Rectal smooth muscle tissue (tissue), 1 donor: Measurements from ENCODE around the gene NF1.
"Not testable (repeated sequence)": the region's sequence is repeated elsewhere in the genome, so short reads cannot be mapped to it uniquely, and the experiment has no call there.

Experiments used
- H3K27ac ChIP-seq: one replicate; pipeline ENCODE4 v1.7.0; 2013; ENCODE audit warnings: low read depth, low read length, inconsistent platforms
- H3K27me3 ChIP-seq: one replicate; pipeline ENCODE4 v1.7.0; 2013; ENCODE audit warnings: low read length; ENCODE audit not compliant: control insufficient read depth, insufficient read depth
- H3K36me3 ChIP-seq: one replicate; pipeline ENCODE4 v1.7.0; 2013; ENCODE audit warnings: low read length; ENCODE audit not compliant: control insufficient read depth, insufficient read depth
- H3K4me1 ChIP-seq: one replicate; pipeline ENCODE4 v1.7.0; 2013; ENCODE audit warnings: low read length; ENCODE audit not compliant: control insufficient read depth, insufficient read depth
- H3K4me3 ChIP-seq: one replicate; pipeline ENCODE4 v1.7.0; 2013; ENCODE audit warnings: low read length
- H3K9ac ChIP-seq: one replicate; pipeline ENCODE4 v1.7.0; 2013; ENCODE audit warnings: low read length

The NF1 gene

DNA sequence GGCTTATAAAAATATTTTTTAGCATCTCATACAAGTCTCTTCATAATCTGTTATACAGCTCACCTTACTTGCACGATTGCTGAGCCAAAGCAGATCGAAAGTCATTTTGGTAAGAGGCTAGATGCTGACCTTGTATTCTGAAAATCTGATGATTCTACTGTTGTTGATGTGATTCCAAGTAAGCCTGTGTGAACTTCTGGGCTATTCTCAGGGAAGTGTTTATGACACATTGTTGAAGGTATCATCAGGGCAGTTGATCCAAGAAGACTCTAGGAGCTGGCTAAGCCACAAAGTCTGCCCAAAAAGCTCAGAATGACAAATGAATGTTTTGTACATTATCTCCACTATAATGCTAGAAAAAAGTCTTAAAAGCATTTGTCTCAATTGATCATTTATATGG is 186.3 kb downstream of the NF1 start:
- Histone ChIP-seq H3K27me3 (no peaks in the 10 kb centered on the region), H3K4me1 (no peaks in the 10 kb centered on the region), H3K36me3 (peaks cover 2% of the 10 kb centered on the region)

DNA sequence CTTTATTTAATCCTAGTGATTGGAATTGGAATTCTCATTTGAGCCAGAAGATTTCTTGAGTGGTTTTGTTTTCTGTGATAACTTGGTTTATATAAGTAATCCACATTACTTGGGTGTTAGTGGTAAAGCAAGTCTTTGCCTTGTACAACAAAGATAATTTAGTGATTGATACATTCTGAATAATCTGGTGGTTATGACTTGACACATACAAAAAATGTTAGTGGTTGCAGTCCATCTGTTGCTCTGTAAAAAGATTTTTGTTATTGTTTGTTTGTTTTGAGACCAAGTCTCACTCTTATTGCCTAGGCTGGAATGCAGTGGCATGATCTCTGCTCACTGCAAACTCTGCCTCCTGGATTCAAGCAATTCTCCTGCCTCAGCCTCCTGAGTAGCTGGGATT is 189.1 kb downstream of the NF1 start:
- Histone ChIP-seq H3K4me1 (no peaks in the 10 kb centered on the region), H3K9ac (no peak overlapping the region), H3K36me3 (no peaks in the 10 kb centered on the region), H3K27ac (no peak overlapping the region), H3K27me3 (no peaks in the 10 kb centered on the region), H3K4me3 (no peak overlapping the region)

More for the DNA sequence above, 186.3 kb downstream of the NF1 start:
- Histone ChIP-seq H3K27ac (no peak overlapping the region), H3K9ac (no peak overlapping the region), H3K4me3 (no peak overlapping the region)

DNA sequence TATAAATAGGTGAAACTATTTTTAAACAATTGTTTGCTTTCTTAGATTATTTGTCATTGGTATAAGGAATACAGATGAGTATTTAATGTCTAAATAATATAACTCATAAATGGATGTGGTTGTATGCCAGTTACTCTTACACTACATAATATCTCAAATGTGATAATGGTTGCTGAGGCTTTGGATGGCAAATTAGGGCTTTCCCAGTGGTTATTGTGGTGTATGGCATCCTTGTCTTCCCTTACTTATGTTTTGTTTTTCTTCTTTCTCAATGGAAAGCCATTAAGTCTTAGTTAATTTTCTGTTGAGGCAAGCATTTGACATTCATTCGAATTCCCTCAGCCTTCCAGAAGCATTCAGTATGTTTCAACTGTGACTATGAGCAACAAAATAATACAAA is 191.8 kb downstream of the NF1 start:
- no peaks in the 10 kb centered on the region for H3K4me1 ChIP-seq
- no peaks in the 10 kb centered on the region for H3K36me3 ChIP-seq
- H3K27me3 ChIP-seq = no peaks in the 10 kb centered on the region
- H3K4me3 ChIP-seq = no peak overlapping the region
- H3K27ac ChIP-seq = no peak overlapping the region
- H3K9ac ChIP-seq = no peak overlapping the region

DNA sequence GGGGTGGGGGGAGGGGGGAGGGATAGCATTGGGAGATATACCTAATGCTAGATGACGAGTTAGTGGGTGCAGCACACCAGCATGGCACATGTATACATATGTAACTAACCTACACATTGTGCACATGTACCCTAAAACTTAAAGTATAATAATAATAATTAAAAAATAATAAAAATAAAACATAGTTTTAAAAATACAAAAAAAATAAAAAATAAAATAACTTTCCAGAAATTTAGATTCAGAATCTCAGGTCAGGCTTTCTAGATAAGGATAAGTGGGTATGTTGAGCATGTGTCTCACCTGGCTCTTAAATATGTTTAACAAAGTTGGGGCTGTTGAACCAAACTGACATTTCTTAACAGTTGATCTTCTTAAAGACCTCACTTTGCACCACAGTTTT is 193.2 kb downstream of the NF1 start:
- H3K9ac ChIP-seq, H3K36me3 ChIP-seq, H3K4me3 ChIP-seq, H3K27ac ChIP-seq, H3K27me3 ChIP-seq, H3K4me1 ChIP-seq: not testable (repeated sequence)

DNA sequence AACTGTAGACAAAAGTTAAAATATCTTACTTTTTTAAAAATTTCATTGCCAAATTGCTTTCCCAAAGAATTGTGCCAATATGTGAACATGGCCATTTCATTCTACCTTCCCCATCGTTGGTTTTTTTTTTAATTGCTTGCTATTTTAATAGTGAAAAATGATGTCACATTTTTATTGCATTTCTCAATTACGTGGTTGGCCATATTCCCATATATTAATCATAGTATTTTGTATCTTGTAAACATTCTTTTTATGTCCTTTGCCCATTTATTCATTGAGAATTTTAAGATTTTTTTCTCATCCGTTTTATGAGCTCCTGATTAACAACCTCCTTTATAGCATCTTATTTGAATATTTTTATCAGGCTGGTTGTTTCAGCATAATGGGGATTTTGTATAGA is 195.0 kb downstream of the NF1 start:
- no peaks in the 10 kb centered on the region for H3K4me1 ChIP-seq

DNA sequence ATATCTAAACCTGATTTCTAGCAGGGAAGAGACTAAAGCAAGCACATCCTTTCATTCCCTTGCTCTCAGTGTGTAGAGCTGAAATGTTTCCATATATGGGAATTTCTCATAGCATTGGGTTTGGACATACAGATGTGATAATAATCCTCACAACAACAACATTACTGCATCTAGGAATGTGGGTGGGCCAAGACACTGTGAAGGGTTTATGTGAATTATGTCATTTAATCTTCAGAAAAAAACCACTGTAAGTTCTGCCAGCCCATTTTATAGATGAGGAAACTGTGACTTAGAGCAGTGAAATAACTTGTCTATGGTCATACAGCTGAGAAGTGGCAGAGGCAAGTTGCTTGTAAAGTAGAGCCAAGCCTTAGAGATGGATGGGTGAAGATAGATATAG is 197.0 kb downstream of the NF1 start:
- H3K27ac ChIP-seq = no peak overlapping the region
- no peaks in the 10 kb centered on the region for H3K36me3 ChIP-seq
- H3K9ac ChIP-seq = no peak overlapping the region
- H3K4me3 ChIP-seq = no peak overlapping the region
- H3K27me3 ChIP-seq = no peaks in the 10 kb centered on the region
- H3K4me1 ChIP-seq = no peaks in the 10 kb centered on the region

More for the DNA sequence above, 195.0 kb downstream of the NF1 start:
- no peak overlapping the region for H3K4me3 ChIP-seq
- H3K27me3 ChIP-seq = no peaks in the 10 kb centered on the region
- no peak overlapping the region for H3K27ac ChIP-seq
- no peaks in the 10 kb centered on the region for H3K36me3 ChIP-seq
- H3K9ac ChIP-seq = no peak overlapping the region

DNA sequence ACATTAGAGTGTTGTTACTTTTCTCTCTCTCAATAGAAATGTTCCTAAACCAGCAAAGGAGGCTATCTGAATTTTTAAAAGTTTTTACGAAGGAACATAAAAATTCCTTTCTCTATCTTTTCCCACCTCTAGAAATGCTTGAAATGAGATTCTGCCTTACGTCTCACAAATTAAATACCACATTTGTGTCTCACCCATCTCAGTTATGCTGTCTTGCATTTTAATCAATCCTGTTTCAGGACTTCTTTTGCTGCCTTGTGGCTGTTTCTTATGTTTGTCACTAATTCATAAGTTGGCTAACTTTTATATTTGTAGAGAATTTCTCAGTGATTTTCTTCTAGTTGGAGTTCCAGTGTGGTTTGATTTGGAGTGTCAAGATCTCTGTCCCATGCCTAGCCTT is 198.8 kb downstream of the NF1 start:
- H3K4me3 ChIP-seq = no peak overlapping the region
- H3K9ac ChIP-seq = no peak overlapping the region
- H3K36me3 ChIP-seq = no peaks in the 10 kb centered on the region

DNA sequence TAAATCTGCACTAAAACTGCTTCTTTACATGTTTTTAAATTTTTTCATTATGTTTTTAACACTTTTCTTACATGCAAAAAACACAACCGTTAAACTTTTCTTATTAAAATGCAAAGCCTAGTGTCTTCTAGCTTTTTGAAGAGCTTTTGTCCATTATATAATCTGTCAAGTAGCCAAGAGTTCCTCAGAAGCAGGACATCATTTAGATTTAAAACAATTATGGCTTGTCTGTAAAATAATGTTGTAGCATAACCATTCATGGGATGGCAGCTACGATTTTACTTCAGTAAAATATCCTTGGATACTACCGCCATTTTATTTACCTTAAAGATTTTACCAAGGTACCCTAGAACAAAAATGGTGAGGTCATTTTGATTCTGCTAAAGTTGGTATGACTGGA is 199.5 kb downstream of the NF1 start:
- Histone ChIP-seq H3K9ac (no peak overlapping the region), H3K4me3 (no peak overlapping the region), H3K27me3 (no peaks in the 10 kb centered on the region), H3K27ac (no peak overlapping the region), H3K36me3 (no peaks in the 10 kb centered on the region), H3K4me1 (no peaks in the 10 kb centered on the region)

More for the DNA sequence above, 198.8 kb downstream of the NF1 start:
- Histone ChIP-seq H3K27me3 (no peaks in the 10 kb centered on the region), H3K27ac (no peak overlapping the region), H3K4me1 (no peaks in the 10 kb centered on the region)

DNA sequence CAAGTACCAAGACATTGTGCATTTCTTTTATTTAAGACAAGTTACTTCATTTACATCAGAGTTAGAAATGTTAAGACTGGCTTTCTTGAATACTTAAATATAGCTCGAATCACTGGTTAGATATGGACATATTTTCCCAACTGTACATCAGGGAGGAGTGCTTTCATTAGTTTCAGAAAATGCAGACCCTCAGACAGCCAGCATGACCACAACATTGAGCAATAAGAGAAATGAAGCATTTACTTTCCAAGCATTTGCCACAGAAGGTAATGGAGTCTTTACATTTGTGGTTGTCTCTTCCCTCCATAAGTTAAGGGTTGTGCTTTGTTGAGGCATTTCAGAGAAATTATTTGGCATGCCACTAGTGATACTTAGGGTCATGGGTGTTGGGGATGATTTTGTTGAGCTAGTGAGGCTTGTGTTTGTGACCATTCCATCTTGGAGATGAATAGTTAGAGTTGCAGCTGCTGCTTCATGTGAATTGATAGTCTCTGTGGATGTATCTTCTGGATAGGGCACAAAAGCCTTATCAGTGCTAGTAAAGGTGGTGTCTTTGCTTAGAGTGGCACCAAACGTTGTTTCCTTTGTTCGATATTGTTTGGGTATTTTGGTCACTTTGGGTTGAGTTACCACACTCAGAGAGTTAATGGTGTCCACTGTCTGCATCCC is 200.2 kb downstream of the NF1 start:
- no peaks in the 10 kb centered on the region for H3K36me3 ChIP-seq
- H3K27me3 ChIP-seq = no peaks in the 10 kb centered on the region
- no peak overlapping the region for H3K27ac ChIP-seq
- H3K4me3 ChIP-seq = no peak overlapping the region
- H3K4me1 ChIP-seq = no peaks in the 10 kb centered on the region
- no peak overlapping the region for H3K9ac ChIP-seq

DNA sequence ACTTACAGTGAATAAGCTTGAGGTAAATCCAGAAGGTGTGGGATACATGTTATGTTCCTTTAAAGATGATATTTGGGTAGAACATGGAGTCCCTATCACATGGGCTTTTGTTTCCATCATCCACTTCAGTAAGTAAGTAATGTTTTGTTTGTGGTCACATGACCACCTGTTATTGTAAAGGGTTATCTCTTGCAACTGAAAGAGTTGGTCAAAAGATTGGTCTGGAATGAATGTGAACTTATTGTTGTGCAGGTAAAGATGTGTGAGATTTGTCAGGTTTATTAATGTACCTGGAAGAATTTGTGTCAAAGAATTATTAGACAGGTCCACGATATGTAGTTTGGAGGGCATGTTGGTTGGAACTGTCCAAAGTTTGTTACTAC is 200.7 kb downstream of the NF1 start:
- Histone ChIP-seq H3K9ac (no peak overlapping the region), H3K36me3 (no peaks in the 10 kb centered on the region), H3K4me3 (no peak overlapping the region), H3K27ac (no peak overlapping the region), H3K27me3 (no peaks in the 10 kb centered on the region), H3K4me1 (no peaks in the 10 kb centered on the region)

DNA sequence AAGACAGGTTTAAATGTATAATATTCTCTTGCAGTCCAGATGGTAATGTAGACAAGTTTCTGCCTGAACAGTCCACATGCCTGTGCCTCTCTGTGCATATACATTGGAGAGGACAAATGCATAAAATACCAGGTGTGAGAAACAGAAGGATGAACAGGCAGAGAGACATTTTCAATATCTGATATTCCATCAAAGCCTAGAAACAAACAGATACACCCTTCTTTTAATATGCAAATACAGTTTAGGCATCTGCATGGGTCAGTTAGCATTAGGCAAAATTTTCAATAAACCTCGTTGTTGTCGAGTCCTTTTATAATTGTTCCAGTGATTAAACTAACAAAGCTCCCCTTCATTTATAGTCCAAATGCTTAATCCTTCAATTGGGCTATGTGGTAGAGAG is 201.4 kb downstream of the NF1 start:
- Histone ChIP-seq H3K9ac (no peak overlapping the region), H3K4me3 (no peak overlapping the region)

DNA sequence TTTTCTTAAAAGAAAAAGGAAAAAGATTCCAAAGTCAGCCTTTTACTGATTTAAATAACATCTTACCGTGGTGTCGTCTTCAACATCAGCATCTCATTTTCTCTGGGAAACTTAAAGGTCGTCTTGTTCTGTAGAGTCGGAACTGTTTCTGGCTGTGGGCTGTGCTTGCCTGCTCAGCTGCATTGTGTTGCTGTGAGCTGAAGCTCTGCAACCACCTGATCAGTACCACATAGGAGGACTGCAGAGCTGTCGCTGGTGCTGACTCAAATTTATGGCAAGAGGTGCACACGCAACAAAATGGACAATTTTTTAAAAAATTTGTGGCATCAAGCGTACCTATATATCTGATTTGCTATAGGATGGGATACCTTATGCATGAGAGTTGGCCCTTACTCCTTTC is 202.3 kb downstream of the NF1 start, which contains the start of gene OMG:
OMG (minus strand) TSS at position 150 of the 400 bp plus-strand sequence. CDS start 908 bp downstream, outside the sequence.
- no peaks in the 10 kb centered on the region for H3K4me1 ChIP-seq
- no peaks in the 10 kb centered on the region for H3K27me3 ChIP-seq
- no peak within 1 kb of the TSS for H3K9ac ChIP-seq
- no peak within 1 kb of the TSS for H3K4me3 ChIP-seq
- H3K36me3 ChIP-seq = no peaks in the 10 kb centered on the region
- no peak within 1 kb of the TSS for H3K27ac ChIP-seq

More for the DNA sequence above, 201.4 kb downstream of the NF1 start:
- Histone ChIP-seq H3K4me1 (no peaks in the 10 kb centered on the region), H3K27me3 (no peaks in the 10 kb centered on the region), H3K27ac (no peak overlapping the region), H3K36me3 (no peaks in the 10 kb centered on the region)

DNA sequence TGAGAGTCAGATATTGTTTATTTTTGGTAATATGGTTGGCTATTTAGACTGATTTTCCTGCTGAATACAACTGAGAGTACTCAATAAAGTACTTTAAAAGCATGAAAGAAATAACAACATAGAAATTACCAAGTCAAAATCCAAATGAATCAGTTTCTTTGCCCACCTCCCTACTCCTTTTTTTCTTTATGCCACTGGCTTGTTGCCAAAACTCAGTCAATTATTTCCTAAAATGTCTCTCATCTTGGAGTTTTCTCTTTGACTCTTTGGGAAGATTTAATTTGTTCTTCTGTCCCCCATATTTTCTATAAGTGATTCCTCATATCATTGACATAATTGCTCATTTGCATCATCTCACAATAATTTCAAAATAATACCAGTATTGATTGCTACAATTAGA is 204.8 kb downstream of the NF1 start:
- no peak overlapping the region for H3K27ac ChIP-seq
- H3K27me3 ChIP-seq = no peaks in the 10 kb centered on the region
- H3K9ac ChIP-seq = no peak overlapping the region
- no peaks in the 10 kb centered on the region for H3K4me1 ChIP-seq
- H3K4me3 ChIP-seq = no peak overlapping the region
- peaks cover 2% of the 10 kb centered on the region for H3K36me3 ChIP-seq
